H1 (cell line): ENCODE results near the gene SBNO2. TPM values are rescaled to one million over a fixed set of nuclear protein-coding genes. Genes with fewer than 3 reads are reported as not detected.

ENCODE experiments used
- BRCA1 ChIP-seq: IDR thresholded peaks from 2 replicates; pipeline ENCODE4 v1.6.1; 2012; ENCODE audit warnings: low read depth, low read length, improper control_type of control experiment
- CBX8 ChIP-seq: fragments of 300-800, 300-1000 bp; sonication (generic); IDR thresholded peaks from 2 replicates; pipeline ENCODE4 v1.7.1; 2016; ENCODE audit warnings: low read depth, low read length, borderline replicate concordance
- HDAC6 ChIP-seq: IDR thresholded peaks from one replicate; pipeline ENCODE4 v1.7.1; 2012; ENCODE audit warnings: low read depth, mild to moderate bottlenecking, inconsistent platforms, low read length, moderate library complexity
- KDM4A ChIP-seq: IDR thresholded peaks from one replicate; pipeline ENCODE4 v1.7.1; 2012; ENCODE audit warnings: low read depth, mild to moderate bottlenecking, moderate library complexity, low read length, inconsistent platforms; ENCODE audit not compliant: severe bottlenecking
- NANOG ChIP-seq: IDR thresholded peaks from 2 replicates; pipeline ENCODE4 v1.6.1; 2011; ENCODE audit warnings: low read length, low read depth, mild to moderate bottlenecking, inconsistent platforms; ENCODE audit not compliant: insufficient read depth, poor library complexity, severe bottlenecking
- SAP30 ChIP-seq: fragments of 300-600 bp; sonication (generic); IDR thresholded peaks from 2 replicates; pipeline ENCODE4 v1.7.1; 2012; ENCODE audit warnings: low read length, moderate library complexity, mild to moderate bottlenecking, inconsistent platforms; ENCODE audit not compliant: insufficient read depth, insufficient replicate concordance
- SP2 ChIP-seq: IDR thresholded peaks from 2 replicates; pipeline ENCODE4 v1.6.1; 2012; ENCODE audit warnings: mild to moderate bottlenecking, low read length, inconsistent platforms
- TEAD4 ChIP-seq: IDR thresholded peaks from 2 replicates; pipeline ENCODE4 v1.6.1; 2012; ENCODE audit warnings: low read depth, low read length, inconsistent platforms, mixed read lengths
- YY1 ChIP-seq: IDR thresholded peaks from 2 replicates; pipeline ENCODE4 v1.6.1; 2011; ENCODE audit warnings: low read depth, mild to moderate bottlenecking, low read length
- polyA plus RNA-seq, 7 experiments: library from polyadenylated mRNA; depleted of rRNA in 3 of 7; stranded (reverse) in 5 of 7; unstranded in 2 of 7; fragments of >200 nt in 5 of 7; fragments of 200-250 nt in 2 of 7; gene quantifications; 1 replicate in 5 of 7; 2 replicates in 1 of 7; 4 replicates in 1 of 7; pipeline versions ENCODE4 v1.2.1 to v1.2.3, GENCODE V29; 2011 to 2013; ENCODE audit warnings: missing spikeins in 2 of 7, mixed read lengths in 2 of 7
- total RNA-seq: library from RNA; stranded (reverse); fragmentation: NEBNext Ultra II Directional; extraction: Animal tissue kit (Norgen Biotek cat#: 25700); gene quantifications from 2 replicates; pipeline ENCODE4 v1.2.1, GENCODE V29; 2021
- TF ChIP-seq, protein P1 (sequence below): fragments of 300-600 bp; sonication (generic); IDR thresholded peaks from 2 replicates; pipeline ENCODE4 v1.7.1; 2012; ENCODE audit warnings: low read length, moderate library complexity, mild to moderate bottlenecking, inconsistent platforms; ENCODE audit not compliant: insufficient replicate concordance
- TF ChIP-seq, protein P2 (sequence below): IDR thresholded peaks from 2 replicates; pipeline ENCODE4 v1.6.1; 2012; ENCODE audit warnings: inconsistent platforms

SBNO2 gene
- total and polyA plus RNA-seq, 2 of the 8 experiments (the other 6 are each of a cell fraction or from before 2014, with no cell fraction given) = 12.2 to 31.4 TPM

DNA sequence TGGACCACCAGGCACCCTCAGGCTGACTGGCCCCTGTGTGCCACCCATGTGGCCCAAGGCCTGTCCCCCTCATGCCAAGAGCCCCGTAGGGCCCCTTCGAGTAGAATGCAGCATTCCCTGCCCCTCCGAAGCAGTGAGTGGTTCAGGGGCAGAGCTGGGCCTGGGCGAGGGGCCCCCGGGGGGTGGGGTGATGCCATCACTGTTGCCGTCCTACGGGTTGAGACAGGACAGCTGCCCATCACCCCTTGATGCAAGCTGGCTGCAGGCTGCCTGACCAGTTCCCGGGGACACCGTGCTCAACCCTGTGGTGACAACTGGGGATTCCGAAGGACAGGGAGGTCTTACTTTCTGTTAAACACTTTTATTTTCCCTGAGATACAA, 4.7 kb downstream of the SBNO2 start (continued):
- TF ChIP-seq, protein P1, sequence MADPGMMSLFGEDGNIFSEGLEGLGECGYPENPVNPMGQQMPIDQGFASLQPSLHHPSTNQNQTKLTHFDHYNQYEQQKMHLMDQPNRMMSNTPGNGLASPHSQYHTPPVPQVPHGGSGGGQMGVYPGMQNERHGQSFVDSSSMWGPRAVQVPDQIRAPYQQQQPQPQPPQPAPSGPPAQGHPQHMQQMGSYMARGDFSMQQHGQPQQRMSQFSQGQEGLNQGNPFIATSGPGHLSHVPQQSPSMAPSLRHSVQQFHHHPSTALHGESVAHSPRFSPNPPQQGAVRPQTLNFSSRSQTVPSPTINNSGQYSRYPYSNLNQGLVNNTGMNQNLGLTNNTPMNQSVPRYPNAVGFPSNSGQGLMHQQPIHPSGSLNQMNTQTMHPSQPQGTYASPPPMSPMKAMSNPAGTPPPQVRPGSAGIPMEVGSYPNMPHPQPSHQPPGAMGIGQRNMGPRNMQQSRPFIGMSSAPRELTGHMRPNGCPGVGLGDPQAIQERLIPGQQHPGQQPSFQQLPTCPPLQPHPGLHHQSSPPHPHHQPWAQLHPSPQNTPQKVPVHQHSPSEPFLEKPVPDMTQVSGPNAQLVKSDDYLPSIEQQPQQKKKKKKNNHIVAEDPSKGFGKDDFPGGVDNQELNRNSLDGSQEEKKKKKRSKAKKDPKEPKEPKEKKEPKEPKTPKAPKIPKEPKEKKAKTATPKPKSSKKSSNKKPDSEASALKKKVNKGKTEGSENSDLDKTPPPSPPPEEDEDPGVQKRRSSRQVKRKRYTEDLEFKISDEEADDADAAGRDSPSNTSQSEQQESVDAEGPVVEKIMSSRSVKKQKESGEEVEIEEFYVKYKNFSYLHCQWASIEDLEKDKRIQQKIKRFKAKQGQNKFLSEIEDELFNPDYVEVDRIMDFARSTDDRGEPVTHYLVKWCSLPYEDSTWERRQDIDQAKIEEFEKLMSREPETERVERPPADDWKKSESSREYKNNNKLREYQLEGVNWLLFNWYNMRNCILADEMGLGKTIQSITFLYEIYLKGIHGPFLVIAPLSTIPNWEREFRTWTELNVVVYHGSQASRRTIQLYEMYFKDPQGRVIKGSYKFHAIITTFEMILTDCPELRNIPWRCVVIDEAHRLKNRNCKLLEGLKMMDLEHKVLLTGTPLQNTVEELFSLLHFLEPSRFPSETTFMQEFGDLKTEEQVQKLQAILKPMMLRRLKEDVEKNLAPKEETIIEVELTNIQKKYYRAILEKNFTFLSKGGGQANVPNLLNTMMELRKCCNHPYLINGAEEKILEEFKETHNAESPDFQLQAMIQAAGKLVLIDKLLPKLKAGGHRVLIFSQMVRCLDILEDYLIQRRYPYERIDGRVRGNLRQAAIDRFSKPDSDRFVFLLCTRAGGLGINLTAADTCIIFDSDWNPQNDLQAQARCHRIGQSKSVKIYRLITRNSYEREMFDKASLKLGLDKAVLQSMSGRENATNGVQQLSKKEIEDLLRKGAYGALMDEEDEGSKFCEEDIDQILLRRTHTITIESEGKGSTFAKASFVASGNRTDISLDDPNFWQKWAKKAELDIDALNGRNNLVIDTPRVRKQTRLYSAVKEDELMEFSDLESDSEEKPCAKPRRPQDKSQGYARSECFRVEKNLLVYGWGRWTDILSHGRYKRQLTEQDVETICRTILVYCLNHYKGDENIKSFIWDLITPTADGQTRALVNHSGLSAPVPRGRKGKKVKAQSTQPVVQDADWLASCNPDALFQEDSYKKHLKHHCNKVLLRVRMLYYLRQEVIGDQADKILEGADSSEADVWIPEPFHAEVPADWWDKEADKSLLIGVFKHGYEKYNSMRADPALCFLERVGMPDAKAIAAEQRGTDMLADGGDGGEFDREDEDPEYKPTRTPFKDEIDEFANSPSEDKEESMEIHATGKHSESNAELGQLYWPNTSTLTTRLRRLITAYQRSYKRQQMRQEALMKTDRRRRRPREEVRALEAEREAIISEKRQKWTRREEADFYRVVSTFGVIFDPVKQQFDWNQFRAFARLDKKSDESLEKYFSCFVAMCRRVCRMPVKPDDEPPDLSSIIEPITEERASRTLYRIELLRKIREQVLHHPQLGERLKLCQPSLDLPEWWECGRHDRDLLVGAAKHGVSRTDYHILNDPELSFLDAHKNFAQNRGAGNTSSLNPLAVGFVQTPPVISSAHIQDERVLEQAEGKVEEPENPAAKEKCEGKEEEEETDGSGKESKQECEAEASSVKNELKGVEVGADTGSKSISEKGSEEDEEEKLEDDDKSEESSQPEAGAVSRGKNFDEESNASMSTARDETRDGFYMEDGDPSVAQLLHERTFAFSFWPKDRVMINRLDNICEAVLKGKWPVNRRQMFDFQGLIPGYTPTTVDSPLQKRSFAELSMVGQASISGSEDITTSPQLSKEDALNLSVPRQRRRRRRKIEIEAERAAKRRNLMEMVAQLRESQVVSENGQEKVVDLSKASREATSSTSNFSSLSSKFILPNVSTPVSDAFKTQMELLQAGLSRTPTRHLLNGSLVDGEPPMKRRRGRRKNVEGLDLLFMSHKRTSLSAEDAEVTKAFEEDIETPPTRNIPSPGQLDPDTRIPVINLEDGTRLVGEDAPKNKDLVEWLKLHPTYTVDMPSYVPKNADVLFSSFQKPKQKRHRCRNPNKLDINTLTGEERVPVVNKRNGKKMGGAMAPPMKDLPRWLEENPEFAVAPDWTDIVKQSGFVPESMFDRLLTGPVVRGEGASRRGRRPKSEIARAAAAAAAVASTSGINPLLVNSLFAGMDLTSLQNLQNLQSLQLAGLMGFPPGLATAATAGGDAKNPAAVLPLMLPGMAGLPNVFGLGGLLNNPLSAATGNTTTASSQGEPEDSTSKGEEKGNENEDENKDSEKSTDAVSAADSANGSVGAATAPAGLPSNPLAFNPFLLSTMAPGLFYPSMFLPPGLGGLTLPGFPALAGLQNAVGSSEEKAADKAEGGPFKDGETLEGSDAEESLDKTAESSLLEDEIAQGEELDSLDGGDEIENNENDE = no peak
- TF ChIP-seq, protein P2, sequence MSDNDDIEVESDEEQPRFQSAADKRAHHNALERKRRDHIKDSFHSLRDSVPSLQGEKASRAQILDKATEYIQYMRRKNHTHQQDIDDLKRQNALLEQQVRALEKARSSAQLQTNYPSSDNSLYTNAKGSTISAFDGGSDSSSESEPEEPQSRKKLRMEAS = no peak
- TF ChIP-seq BRCA1 (no peak), NANOG (no peak), SAP30 (no peak), HDAC6 (no peak), SP2 (no peak), YY1 (no peak), CBX8 (no peak), KDM4A (no peak), TEAD4 (no peak)
